ENCODE measurements around the gene ANKRD55. TPM values are rescaled to one million over a fixed set of nuclear protein-coding genes. Genes with fewer than 3 reads are reported as not detected.

ANKRD55 gene
- total RNA-seq, 1 experiment from 2014 or later, result not detected

DNA sequence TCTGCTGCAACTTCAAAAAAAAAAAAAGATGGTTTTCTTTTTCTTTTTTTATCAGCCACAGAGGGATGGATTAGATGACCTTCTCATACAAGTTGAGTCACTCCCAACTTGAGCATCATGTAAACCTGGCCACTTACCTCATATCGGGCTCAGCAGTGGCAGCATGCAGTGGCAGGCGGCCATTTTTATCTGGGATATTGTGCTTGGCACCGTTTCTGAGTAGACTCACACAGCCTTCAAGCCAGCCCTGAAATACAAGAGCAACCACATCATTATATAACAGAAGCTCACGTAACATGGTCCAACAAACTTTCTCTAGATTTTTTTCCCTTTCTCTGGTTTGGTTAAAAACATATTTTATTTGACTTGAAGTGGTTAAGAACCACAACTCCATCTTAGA, 62.6 kb downstream of the ANKRD55 start:
- Histone ChIP-seq H3K4me1 (ENCODE audit: insufficient read depth, low read length) (0 out of 2 replicates have a peak, but pooled peaks cover 4% of the 10 kb centered on the region), H2AFZ (ENCODE audit: low read length) (no peak overlapping the region), H4K20me1 (ENCODE audit: low read length) (no peaks in the 10 kb centered on the region), H3K36me3 (ENCODE audit: low read depth, low read length) (no peaks in the 10 kb centered on the region), H3K9me3 (ENCODE audit: low read length) (no peaks in the 10 kb centered on the region), H3K9me2 (replicated peaks; ENCODE audit: low read length) (no peaks in the 10 kb centered on the region), H3K27me3 (ENCODE audit: low read length) (no peaks in the 10 kb centered on the region), H3K4me3 (ENCODE audit: low read length) (no peak overlapping the region), H3K27ac (ENCODE audit: low read length) (no peak overlapping the region), H3K4me2 (ENCODE audit: low read length) (no peak overlapping the region), H3K79me2 (ENCODE audit: low read length) (no peaks in the 10 kb centered on the region), H3K9ac (ENCODE audit: low read length) (no peak overlapping the region), H3F3A (ENCODE audit: low read length, unreplicated experiment) (no peaks in the 10 kb centered on the region)
- ChIA-PET CTCF (no interaction called here), POLR2A (ENCODE audit: unreplicated experiment) (no interaction called here)
- DNase-seq, result no peak
- intact Hi-C loops (cut with micrococcal nuclease), result no loop called here
- BruUV-seq (replicated peaks), result no TSS peak
- ATAC-seq, result no peak
- TF ChIP-seq EZH2 (IDR thresholded peaks at IDR 0.05; ENCODE audit: low read length, unreplicated experiment), result no peak

DNA sequence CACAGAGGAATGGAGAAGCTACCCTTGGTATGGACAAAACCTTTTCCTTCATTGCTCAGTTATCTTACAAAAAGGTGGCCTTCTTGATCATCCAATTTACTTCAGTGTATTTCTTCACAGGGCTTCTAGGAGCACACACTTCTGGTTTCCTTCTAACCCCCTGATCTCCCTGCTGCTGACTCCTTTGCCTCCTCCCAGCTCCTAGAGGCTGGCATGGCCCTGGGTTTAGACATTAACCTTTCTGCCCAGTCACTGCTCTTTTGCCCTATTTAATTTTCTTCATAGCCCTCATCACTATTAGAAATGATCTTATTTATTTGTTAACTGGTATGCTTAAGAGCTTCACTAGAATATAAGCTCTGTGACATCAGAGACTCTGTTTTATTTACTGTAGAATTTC, 63.2 kb downstream of the ANKRD55 start:
- no peaks in the 10 kb centered on the region for H3K9me3 ChIP-seq (ENCODE audit: low read length)
- H3K79me2 ChIP-seq (ENCODE audit: low read length), result no peaks in the 10 kb centered on the region
- DNase-seq (no peak), ATAC-seq (no peak)
- no peak for TF ChIP-seq EZH2phosphoT487 (IDR thresholded peaks at IDR 0.05; ENCODE audit: borderline replicate concordance, low read length)
- TF ChIP-seq EZH2 (IDR thresholded peaks at IDR 0.05; ENCODE audit: low read length, unreplicated experiment), result no peak
- no peak for TF ChIP-seq CTCF (conservative IDR thresholded peaks at IDR 0.05; ENCODE audit: low read depth, low read length)
- H4K20me1 ChIP-seq (ENCODE audit: low read length), result no peaks in the 10 kb centered on the region
- no TSS peak for BruUV-seq (replicated peaks)
- H3K27me3 ChIP-seq (ENCODE audit: low read length), result no peaks in the 10 kb centered on the region
- no peak overlapping the region for H3K27ac ChIP-seq (ENCODE audit: low read length)
- no peak overlapping the region for H3K4me3 ChIP-seq (ENCODE audit: low read length)
- CTCF ChIA-PET, result no interaction called here
- intact Hi-C loops (cut with micrococcal nuclease), result no loop called here
- POLR2A ChIA-PET (ENCODE audit: unreplicated experiment), result no interaction called here
- H3F3A ChIP-seq (ENCODE audit: low read length, unreplicated experiment), result no peaks in the 10 kb centered on the region
- H3K4me1 ChIP-seq (ENCODE audit: insufficient read depth, low read length), result no peaks in the 10 kb centered on the region
- no peaks in the 10 kb centered on the region for H3K9me2 ChIP-seq (replicated peaks; ENCODE audit: low read length)
- no peak overlapping the region for H2AFZ ChIP-seq (ENCODE audit: low read length)
- no peaks in the 10 kb centered on the region for H3K36me3 ChIP-seq (ENCODE audit: low read depth, low read length)
- H3K4me2 ChIP-seq (ENCODE audit: low read length), result no peak overlapping the region
- no peak overlapping the region for H3K9ac ChIP-seq (ENCODE audit: low read length)

- ATAC-seq (no peak), DNase-seq (no peak)
- intact Hi-C loops (cut with micrococcal nuclease), result no loop called here
- Histone ChIP-seq H2AFZ (ENCODE audit: low read length) (no peak overlapping the region), H3K4me1 (ENCODE audit: insufficient read depth, low read length) (no peaks in the 10 kb centered on the region), H3K36me3 (ENCODE audit: low read depth, low read length) (no peaks in the 10 kb centered on the region), H4K20me1 (ENCODE audit: low read length) (no peaks in the 10 kb centered on the region), H3K9ac (ENCODE audit: low read length) (no peak overlapping the region), H3K4me3 (ENCODE audit: low read length) (no peak overlapping the region), H3K9me3 (ENCODE audit: low read length) (no peaks in the 10 kb centered on the region), H3K4me2 (ENCODE audit: low read length) (no peak overlapping the region), H3K27me3 (ENCODE audit: low read length) (no peaks in the 10 kb centered on the region), H3K9me2 (replicated peaks; ENCODE audit: low read length) (no peaks in the 10 kb centered on the region), H3K27ac (ENCODE audit: low read length) (no peak overlapping the region), H3K79me2 (ENCODE audit: low read length) (no peaks in the 10 kb centered on the region), H3F3A (ENCODE audit: low read length, unreplicated experiment) (no peaks in the 10 kb centered on the region)
- POLR2A ChIA-PET (ENCODE audit: unreplicated experiment), result no interaction called here
- no peak for TF ChIP-seq EZH2phosphoT487 (IDR thresholded peaks at IDR 0.05; ENCODE audit: borderline replicate concordance, low read length)
- TF ChIP-seq CTCF (conservative IDR thresholded peaks at IDR 0.05; ENCODE audit: low read depth, low read length), result no peak
- no peak for TF ChIP-seq EZH2 (IDR thresholded peaks at IDR 0.05; ENCODE audit: low read length, unreplicated experiment)
- CTCF ChIA-PET, result no interaction called here
- no TSS peak for BruUV-seq (replicated peaks)
Measured at GRCh38 chr5:56169281-56169680, 63.8 kb downstream of the ANKRD55 start.
